Activated CD8-positive, alpha-beta memory T cell treated with anti-CD3 and anti-CD28 coated beads, Interleukin-2, amount 10 ng/mL, durations not matched to agents 7 days and 5 days (primary cell): ENCODE data around the gene GRID1. TPM values are rescaled to one million over a fixed set of nuclear protein-coding genes. Genes with fewer than 3 reads are reported as not detected.
"Not testable (repeated sequence)": the region's sequence is repeated elsewhere in the genome, so short reads cannot be mapped to it uniquely, and the experiment has no call there.

Experiments
- ATAC-seq: fragments of 150-1000 bp; cut with Tn5 transposase; one replicate; pipeline ENCODE4 v1.10.0; 2021; ENCODE audit warnings: moderate library complexity
- CTCF ChIA-PET: fragments of 350-600 bp; sonication (Branson Sonifier 250); formaldehyde crosslinking; loops from one replicate; lab custom pipeline; 2021; ENCODE audit warnings: antibody characterized with exemption; lab: Charles Lee
- DNase-seq: peaks from one replicate; pipeline ENCODE4 v3.0.0-alpha.2; 2020
- H3K27ac Mint-ChIP-seq: one replicate; pipeline ENCODE4 v1.8.0; 2021; ENCODE audit warnings: mild to moderate bottlenecking, mixed read lengths
- H3K27me3 Mint-ChIP-seq: one replicate; pipeline ENCODE4 v1.8.0; 2021; ENCODE audit warnings: mixed read lengths
- H3K36me3 Mint-ChIP-seq: one replicate; pipeline ENCODE4 v1.8.0; 2021; ENCODE audit warnings: mild to moderate bottlenecking, mixed read lengths
- H3K4me1 Mint-ChIP-seq: one replicate; pipeline ENCODE4 v1.8.0; 2021; ENCODE audit warnings: mixed read lengths
- H3K4me3 Mint-ChIP-seq: one replicate; pipeline ENCODE4 v1.8.0; 2021; ENCODE audit warnings: mild to moderate bottlenecking, moderate library complexity, mixed read lengths
- H3K9me3 Mint-ChIP-seq: one replicate; pipeline ENCODE4 v1.8.0; 2022; ENCODE audit warnings: low read depth, mixed read lengths
- total RNA-seq, 2 experiments: library from RNA; stranded (reverse); gene quantifications; one replicate each; pipeline ENCODE4 v1.2.3, GENCODE V29; 2021

Gene GRID1
- total RNA-seq, 2 experiments from 2014 or later, result not detected

DNA sequence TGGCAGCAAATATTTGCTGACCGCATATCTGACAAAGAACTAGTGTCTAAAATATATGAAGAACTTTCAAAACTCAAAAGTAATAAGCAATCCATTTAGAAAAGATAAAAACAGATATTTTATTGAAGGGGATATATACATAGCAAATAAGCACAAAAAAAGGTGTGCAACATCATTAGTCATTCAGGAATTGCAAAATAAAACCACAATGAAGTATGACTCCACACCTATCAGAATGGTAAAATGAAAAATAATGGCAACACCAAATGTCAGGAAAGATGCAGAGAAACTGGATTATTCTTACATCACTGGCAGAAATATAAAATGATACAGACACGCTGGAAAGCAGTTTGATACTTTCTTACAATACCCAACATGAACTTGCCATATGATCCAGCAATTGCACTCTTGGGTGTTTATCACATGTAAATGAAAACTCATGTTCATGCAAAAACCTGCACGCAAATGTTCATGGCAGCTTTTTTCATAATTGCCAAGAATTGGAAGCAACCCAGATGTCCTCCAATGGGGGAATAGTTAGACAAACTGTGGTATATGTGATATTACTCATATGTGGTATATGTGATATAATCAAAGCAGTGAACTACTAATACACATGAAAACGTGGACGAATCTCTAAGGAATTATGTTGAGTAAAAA, 645.5 kb downstream of the GRID1 start:
- Mint-ChIP-seq H3K27me3 (peaks cover 2% of the 10 kb centered on the region), H3K4me3 (no peak overlapping the region), H3K4me1 (no peaks in the 10 kb centered on the region), H3K36me3 (no peaks in the 10 kb centered on the region), H3K9me3 (no peaks in the 10 kb centered on the region), H3K27ac (no peak overlapping the region)
- CTCF ChIA-PET, result no interaction called here
- ATAC-seq (no peak), DNase-seq (no peak)

DNA sequence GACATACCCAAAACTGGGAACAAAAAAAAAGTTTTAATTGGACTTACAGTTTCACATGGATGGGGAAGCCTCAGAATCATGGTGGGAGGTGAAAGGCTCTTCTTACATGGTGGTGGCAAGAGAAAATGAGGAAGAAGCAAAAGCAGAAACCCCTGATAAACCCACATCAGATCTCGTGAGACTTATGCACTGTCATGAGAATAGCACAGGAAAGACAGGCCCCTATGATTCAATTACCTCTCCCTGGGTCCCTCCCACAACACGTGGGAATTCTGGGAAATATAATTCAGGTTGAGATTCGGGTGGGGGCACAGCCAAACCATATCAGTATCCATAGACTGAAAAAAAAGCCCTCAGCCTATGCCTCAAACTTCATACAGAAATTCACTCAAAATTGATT, 647.2 kb downstream of the GRID1 start:
- Mint-ChIP-seq H3K4me1 (no peaks in the 10 kb centered on the region), H3K4me3 (no peak overlapping the region), H3K27me3 (peaks cover 2% of the 10 kb centered on the region), H3K36me3 (no peaks in the 10 kb centered on the region), H3K27ac (no peak overlapping the region), H3K9me3 (no peaks in the 10 kb centered on the region)
- CTCF ChIA-PET, result no interaction called here
- DNase-seq (no peak), ATAC-seq (no peak)

DNA sequence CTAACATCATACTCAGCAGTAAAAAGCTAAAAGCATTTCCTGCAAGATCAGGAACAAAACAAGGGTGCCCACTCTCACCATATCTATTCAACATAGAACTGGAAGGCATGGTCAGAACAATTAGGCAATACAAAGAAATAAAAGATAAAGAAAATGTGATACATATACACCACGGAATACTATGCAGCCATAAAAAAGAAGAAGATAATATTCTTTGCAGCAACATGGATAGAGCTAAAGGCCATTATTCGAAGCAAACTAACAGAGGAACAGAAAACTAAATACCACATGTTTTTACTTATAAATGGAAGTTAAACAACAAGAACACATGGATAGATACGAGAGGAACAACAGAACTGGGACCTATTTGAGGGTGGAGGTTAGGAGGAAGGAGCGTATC, 652.7 kb downstream of the GRID1 start:
- ATAC-seq (no peak), DNase-seq (no peak)
- no peaks in the 10 kb centered on the region for H3K4me1 Mint-ChIP-seq
- H3K9me3 Mint-ChIP-seq, result no peaks in the 10 kb centered on the region
- no peaks in the 10 kb centered on the region for H3K36me3 Mint-ChIP-seq
- CTCF ChIA-PET, result no interaction called here
- no peak overlapping the region for H3K4me3 Mint-ChIP-seq
- H3K27ac Mint-ChIP-seq, result no peak overlapping the region
- H3K27me3 Mint-ChIP-seq, result peaks cover 4% of the 10 kb centered on the region

DNA sequence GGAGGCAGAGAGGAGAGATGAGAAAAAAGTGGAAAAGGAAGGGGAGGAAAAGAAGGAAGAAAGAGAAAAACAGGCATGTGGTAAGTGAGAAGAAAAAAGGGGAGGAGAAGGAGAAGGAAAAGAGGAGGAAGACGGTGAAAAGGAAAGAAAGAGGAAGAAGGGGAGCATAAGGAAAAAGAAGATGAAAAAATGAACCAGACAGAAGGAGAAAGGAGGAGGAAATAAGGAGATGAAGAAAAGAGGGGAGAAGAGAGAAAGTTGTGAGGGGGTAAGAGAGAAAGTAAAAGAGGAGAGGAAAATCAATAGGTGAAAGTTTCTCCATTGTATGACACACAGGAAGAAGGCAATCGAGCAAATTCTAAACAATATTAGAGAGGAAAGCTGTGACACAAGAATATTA, 663.8 kb downstream of the GRID1 start:
- H3K36me3 Mint-ChIP-seq, result no peaks in the 10 kb centered on the region
- CTCF ChIA-PET, result no interaction called here
- H3K27ac Mint-ChIP-seq, result no peak overlapping the region
- peaks cover 11% of the 10 kb centered on the region for H3K27me3 Mint-ChIP-seq
- H3K4me1 Mint-ChIP-seq, result no peaks in the 10 kb centered on the region
- ATAC-seq, result no peak
- no peak for DNase-seq
- no peaks in the 10 kb centered on the region for H3K9me3 Mint-ChIP-seq
- no peak overlapping the region for H3K4me3 Mint-ChIP-seq

DNA sequence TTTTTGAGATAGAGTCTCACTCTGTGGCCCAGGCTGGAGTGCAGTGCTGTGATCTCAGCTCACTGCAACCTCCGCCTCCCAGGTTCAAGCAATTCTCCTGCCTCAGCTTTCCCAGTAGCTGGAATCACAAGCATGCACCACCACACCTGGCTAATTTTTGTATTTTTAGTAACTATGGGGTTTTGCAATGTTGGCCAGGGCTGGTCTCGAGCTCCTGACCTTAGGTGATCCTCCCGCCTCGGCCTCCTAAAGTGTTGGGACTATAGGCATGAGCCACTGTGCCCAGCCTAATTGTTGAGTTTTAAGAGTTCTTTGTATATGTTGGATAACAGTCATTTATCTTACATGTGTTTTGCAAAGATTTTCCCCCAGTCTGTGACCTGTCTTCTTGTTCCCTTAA, 667.5 kb downstream of the GRID1 start:
- DNase-seq, H3K4me3 Mint-ChIP-seq, CTCF ChIA-PET, H3K9me3 Mint-ChIP-seq, ATAC-seq, H3K4me1 Mint-ChIP-seq, H3K36me3 Mint-ChIP-seq, H3K27me3 Mint-ChIP-seq, H3K27ac Mint-ChIP-seq: not testable (repeated sequence)

DNA sequence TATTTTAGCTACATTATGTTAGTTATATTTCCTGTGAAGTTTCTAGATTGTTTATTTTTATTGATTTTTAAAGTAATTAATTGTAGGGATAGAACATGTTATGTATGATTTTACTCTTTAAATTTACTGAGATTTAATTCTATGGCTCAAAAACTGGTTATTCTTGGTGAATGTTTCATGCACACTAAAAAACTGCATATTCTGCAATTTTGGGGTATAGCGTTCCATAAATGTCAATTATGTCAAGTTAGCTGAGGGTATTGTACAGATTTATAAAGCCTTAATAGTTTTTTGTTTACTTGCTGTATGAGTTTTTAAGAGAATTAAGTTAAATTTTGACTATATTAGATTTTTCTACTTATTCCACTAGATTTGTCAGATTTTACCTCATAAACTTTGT, 669.7 kb downstream of the GRID1 start:
- peaks cover 5% of the 10 kb centered on the region for H3K27me3 Mint-ChIP-seq
- H3K9me3 Mint-ChIP-seq, result no peaks in the 10 kb centered on the region
- CTCF ChIA-PET, result no interaction called here
- no peaks in the 10 kb centered on the region for H3K4me1 Mint-ChIP-seq
- H3K27ac Mint-ChIP-seq, result no peak overlapping the region
- DNase-seq (no peak), ATAC-seq (no peak)
- H3K36me3 Mint-ChIP-seq, result no peaks in the 10 kb centered on the region
- H3K4me3 Mint-ChIP-seq, result no peak overlapping the region

DNA sequence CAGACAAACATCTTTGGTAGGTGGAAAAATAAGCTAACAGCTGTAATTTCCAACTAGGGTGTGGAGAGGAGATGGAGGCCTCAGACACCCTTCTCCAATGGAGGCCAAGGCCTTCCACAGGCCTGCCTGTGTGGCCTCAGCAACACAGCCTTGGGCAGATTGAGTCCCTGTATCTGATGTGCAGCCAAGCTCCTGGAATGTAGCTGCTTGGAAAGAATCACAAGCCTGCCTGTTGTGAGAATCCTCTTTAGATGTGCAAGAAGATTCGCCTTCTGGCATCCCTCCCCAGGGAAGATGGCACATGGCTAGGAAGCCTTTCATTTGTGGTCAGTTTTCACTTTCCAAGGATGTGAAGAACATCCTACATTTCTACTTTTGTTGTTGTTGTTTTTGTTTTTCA, 684.0 kb downstream of the GRID1 start:
- no peaks in the 10 kb centered on the region for H3K9me3 Mint-ChIP-seq
- H3K27me3 Mint-ChIP-seq, result peaks cover 2% of the 10 kb centered on the region
- no peak overlapping the region for H3K27ac Mint-ChIP-seq
- H3K4me3 Mint-ChIP-seq, result no peak overlapping the region
- CTCF ChIA-PET, result no interaction called here
- DNase-seq (no peak), ATAC-seq (no peak)
- H3K36me3 Mint-ChIP-seq, result no peaks in the 10 kb centered on the region
- no peaks in the 10 kb centered on the region for H3K4me1 Mint-ChIP-seq

DNA sequence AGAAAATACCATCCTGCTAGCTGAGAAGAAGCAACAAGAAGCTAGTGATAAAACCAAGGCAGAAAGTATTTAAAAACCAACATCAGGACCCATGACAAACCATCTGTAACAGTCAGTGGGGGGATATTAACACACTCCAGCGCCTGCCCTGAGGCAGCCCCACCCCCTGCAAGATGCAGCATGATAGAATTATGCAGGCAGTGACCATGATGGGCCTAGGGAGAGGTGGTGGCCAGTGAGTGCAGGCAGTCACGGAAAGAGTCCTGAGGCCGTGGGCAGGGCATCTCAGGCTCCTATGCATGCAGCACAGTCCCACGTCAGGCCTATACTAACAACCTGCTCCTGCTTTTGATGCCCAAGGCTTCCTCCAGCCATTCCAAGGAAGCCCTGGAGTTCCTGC, 686.9 kb downstream of the GRID1 start:
- Mint-ChIP-seq H3K36me3 (no peaks in the 10 kb centered on the region), H3K4me3 (no peak overlapping the region), H3K4me1 (no peaks in the 10 kb centered on the region), H3K9me3 (no peaks in the 10 kb centered on the region), H3K27me3 (no peaks in the 10 kb centered on the region), H3K27ac (no peak overlapping the region)
- ATAC-seq, result no peak
- CTCF ChIA-PET, result no interaction called here
- DNase-seq, result no peak

DNA sequence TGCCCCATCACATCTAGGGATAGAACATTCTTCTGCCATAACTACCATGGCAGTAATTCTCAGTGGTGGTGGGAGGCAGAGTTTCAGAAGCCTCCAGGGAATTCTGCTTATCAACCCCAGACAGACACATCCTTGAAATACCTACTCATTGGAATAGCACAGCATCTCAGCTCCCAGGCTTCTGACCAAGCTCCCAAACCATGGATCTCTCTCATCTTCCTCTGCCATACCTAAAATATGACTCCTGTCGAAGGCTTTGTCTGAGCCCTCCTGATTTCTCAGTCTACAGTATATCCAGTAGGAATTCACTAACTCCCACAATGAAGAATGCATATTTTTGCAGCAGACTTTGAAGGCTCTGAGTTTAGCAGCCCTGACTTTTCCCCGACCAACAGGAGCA, 687.5 kb downstream of the GRID1 start:
- CTCF ChIA-PET, result no interaction called here

DNA sequence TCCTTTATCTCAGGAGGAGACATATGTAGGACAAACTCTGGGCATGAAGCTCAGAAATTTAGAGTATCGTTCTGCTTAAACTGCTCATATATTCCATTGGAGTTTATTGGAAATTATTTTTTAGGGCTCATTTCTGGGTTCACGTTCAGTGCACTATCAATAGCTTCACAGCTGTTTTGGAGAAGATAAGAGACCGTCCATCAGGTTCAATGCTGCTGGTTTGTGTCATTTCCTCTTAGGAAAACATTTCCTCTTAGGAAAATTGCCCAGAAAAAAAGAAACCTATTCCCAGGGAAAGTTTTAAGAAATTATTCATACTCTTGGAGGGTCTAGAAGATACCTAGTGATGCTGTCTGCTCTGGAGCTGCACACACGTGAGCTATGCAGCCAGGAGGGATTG, 691.7 kb downstream of the GRID1 start:
- H3K9me3 Mint-ChIP-seq, result peaks cover 4% of the 10 kb centered on the region
- H3K27me3 Mint-ChIP-seq, result no peaks in the 10 kb centered on the region
- no peak overlapping the region for H3K27ac Mint-ChIP-seq
- peaks cover 10% of the 10 kb centered on the region for H3K4me1 Mint-ChIP-seq
- no peak for ATAC-seq
- DNase-seq, result no peak
- CTCF ChIA-PET, result no interaction called here
- no peak overlapping the region for H3K4me3 Mint-ChIP-seq
- no peaks in the 10 kb centered on the region for H3K36me3 Mint-ChIP-seq

More for the DNA sequence above, 687.5 kb downstream of the GRID1 start:
- ATAC-seq (no peak), DNase-seq (no peak)
- Mint-ChIP-seq H3K27me3 (no peaks in the 10 kb centered on the region), H3K27ac (no peak overlapping the region), H3K9me3 (no peaks in the 10 kb centered on the region), H3K36me3 (no peaks in the 10 kb centered on the region), H3K4me1 (no peaks in the 10 kb centered on the region), H3K4me3 (no peak overlapping the region)

DNA sequence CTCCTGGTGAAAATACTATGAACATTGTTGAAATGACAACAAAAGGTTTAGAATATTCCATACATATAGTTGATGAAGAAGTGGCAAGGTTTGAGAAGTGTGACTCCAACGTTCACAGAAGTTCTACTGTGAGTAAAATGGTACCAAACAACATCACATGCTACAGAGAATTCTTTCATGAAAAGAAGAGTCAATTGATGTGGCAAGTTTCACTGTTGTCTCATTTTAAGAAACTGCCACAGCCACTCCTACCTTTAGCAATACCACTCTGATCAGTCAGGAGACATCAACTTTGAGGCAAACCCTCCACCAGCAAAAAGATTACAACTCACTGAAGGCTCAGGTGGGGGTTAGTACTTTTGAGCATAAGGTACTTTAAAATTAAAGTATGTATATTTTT, 693.3 kb downstream of the GRID1 start:
- no peak for ATAC-seq
- Mint-ChIP-seq H3K27me3 (no peaks in the 10 kb centered on the region), H3K9me3 (peaks cover 4% of the 10 kb centered on the region), H3K4me3 (no peak overlapping the region), H3K4me1 (peaks cover 10% of the 10 kb centered on the region), H3K27ac (no peak overlapping the region), H3K36me3 (no peaks in the 10 kb centered on the region)
- CTCF ChIA-PET, result no interaction called here
- no peak for DNase-seq

DNA sequence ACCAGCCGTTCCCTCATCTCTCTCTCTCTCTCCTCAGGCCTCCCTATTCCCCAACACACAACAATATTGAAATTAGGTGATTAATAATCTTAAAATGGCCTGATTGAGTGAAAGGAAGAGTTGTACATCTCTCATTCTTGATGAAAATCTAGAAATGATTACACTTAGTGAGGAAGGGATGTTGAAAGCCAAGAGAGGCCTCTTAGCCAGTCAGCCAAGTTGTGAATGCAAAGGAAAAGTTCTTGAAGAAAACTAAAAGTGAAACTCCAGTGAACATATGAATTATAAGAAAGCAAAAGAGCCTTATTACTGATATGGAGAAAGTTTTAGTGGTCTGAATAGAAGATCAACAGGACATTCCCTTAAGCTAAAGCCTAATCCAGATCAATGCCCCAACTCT, 695.1 kb downstream of the GRID1 start:
- ATAC-seq, result no peak
- Mint-ChIP-seq H3K36me3 (no peaks in the 10 kb centered on the region), H3K9me3 (peaks cover 4% of the 10 kb centered on the region), H3K27me3 (no peaks in the 10 kb centered on the region), H3K4me1 (peaks cover 10% of the 10 kb centered on the region), H3K27ac (no peak overlapping the region), H3K4me3 (no peak overlapping the region)
- no peak for DNase-seq
- CTCF ChIA-PET, result no interaction called here

DNA sequence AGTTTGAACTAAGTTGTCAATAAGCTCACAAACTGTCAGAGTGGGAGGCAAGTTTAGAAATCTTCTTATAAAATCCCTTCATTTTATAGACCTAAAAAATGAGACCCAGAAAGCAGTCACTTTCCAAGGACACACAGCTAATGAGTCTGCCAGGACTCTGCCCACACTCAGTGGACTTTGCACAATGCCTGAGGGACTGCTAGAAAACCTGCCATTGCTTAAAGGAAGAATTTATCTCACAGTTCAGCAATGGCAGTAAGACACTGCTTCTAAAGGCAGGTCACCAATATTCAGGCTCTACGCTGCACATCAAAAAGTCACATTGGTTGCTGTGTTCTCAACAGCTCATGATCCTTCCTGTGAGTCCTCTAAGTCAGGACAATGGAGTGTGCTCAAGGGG, 698.1 kb downstream of the GRID1 start:
- peaks cover 10% of the 10 kb centered on the region for H3K4me1 Mint-ChIP-seq
- DNase-seq (no peak), ATAC-seq (no peak)
- H3K36me3 Mint-ChIP-seq, result no peaks in the 10 kb centered on the region
- H3K27ac Mint-ChIP-seq, result no peak overlapping the region
- H3K4me3 Mint-ChIP-seq, result no peak overlapping the region
- CTCF ChIA-PET, result no interaction called here
- H3K9me3 Mint-ChIP-seq, result peaks cover 4% of the 10 kb centered on the region
- no peaks in the 10 kb centered on the region for H3K27me3 Mint-ChIP-seq

DNA sequence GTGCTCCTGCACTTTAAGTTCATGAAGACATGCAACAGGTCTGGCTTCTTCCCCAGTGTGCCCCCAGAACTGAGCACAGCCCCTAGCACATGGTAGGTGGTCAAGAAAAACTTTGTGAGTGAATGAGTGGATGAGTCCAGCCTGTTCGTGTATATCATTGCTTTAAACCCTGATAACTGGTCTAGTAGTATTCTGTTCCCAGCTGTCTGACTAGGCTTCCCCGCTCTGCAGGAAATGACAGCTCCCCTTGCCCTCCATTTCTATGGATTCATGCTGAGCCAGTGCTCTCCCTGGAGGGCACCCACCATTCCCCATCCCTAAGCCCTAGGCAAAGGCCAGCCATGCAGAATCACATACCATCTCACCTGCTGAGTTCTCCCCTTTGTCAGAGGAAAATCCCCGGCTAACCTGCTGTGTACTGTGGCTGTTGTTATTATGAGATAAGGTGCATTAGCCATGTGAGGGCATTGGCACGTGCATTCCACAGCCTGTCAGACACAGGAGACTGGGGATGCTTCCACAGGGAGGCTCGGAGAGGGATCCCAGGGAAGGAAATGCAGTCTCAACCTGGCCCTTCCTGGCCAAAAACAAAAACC, 698.9 kb downstream of the GRID1 start:
- Mint-ChIP-seq H3K27ac (no peak overlapping the region), H3K27me3 (no peaks in the 10 kb centered on the region), H3K9me3 (no peaks in the 10 kb centered on the region), H3K36me3 (no peaks in the 10 kb centered on the region), H3K4me3 (no peak overlapping the region), H3K4me1 (peaks cover 4% of the 10 kb centered on the region)
- CTCF ChIA-PET, result no interaction called here
- ATAC-seq, result no peak
- no peak for DNase-seq
